Right cardiac atrium (tissue), 5 donors: ENCODE data around the gene EPHB2. TPM values are rescaled to one million over a fixed set of nuclear protein-coding genes. Genes with fewer than 3 reads are reported as not detected.
A peak's percentile ranks its signal among the peaks of the same experiment; 100 is the strongest.

Experiments
- ATAC-seq, 2 donors: fragments of 200-7000 bp; cut with Tn5 transposase; one replicate each; pipeline versions ENCODE4 v1.8.0 to v1.9.1; 2020; ENCODE audit warnings: moderate library complexity in 2 of 2, mild to moderate bottlenecking in 1 of 2
- DNase-seq, 3 donors: peaks; one replicate each; pipeline ENCODE4 v3.0.0-alpha.2; 2020
- H3K27ac ChIP-seq: one replicate; pipeline ENCODE4 v1.5.1; 2013; ENCODE audit warnings: mild to moderate bottlenecking, low read length, control low read depth, moderate library complexity
- H3K27me3 ChIP-seq: one replicate; pipeline ENCODE4 v1.6.1; 2013; ENCODE audit not compliant: control insufficient read depth, insufficient read depth
- H3K4me1 ChIP-seq: one replicate; pipeline ENCODE4 v1.6.1; 2013; ENCODE audit warnings: low read length; ENCODE audit not compliant: control insufficient read depth, insufficient read depth
- H3K4me3 ChIP-seq: one replicate; pipeline ENCODE4 v1.5.1; 2013; ENCODE audit warnings: low read length, control low read depth
- H3K9me3 ChIP-seq: one replicate; pipeline ENCODE4 v1.6.1; 2013; ENCODE audit warnings: low read length; ENCODE audit not compliant: control insufficient read depth
- WGBS: extraction: QIAGEN DNeasy Blood & Tissue Kit; methylation state at CpG from one replicate; pipeline ENCODE4 v1.1.7; 2013; 5-methylcytosine and 5-hydroxymethylcytosine counted together
- intact Hi-C, 4 donors: fragments of 100-400 bp; cut with DNase I; formaldehyde crosslinking; loops; one replicate each; pipeline versions ENCODE4 v1.11.0 to v1.14.0; 2022 to 2023
- polyA plus RNA-seq: library from polyadenylated mRNA; stranded (reverse); fragments of 200-250 nt; gene quantifications from one replicate; pipeline ENCODE4 v1.2.3, GENCODE V29; 2013
- total RNA-seq, 4 donors: library from RNA; stranded (reverse); fragmentation: NEBNext Ultra II Directional; extraction: Animal tissue kit (Norgen Biotek cat#: 25700); gene quantifications; one replicate each; pipeline ENCODE4 v1.2.1, GENCODE V29; 2021
- donor health status: healthy with polysubstance abuse.
- donor health status: DM: no; HTN: yes; CAD: no.
- donor health status: DM: no; HTN: no; CAD: no.
- donor health status: DM: no; HTN: yes; CAD: no; lungs with severe emphysema.
- donor health status: DM: yes; HTN: yes; CAD: no.

Gene EPHB2
- total and polyA plus RNA-seq, 5 donors, result 1.2 to 7.7 (median 3.5) TPM

GRCh38 chr1:22752339-22752738, 41.7 kb downstream of the EPHB2 start:
- Histone ChIP-seq H3K4me1 (peaks cover 2% of the 10 kb centered on the region), H3K27ac (no peak overlapping the region), H3K4me3 (no peak overlapping the region), H3K9me3 (no peaks in the 10 kb centered on the region), H3K27me3 (no peaks in the 10 kb centered on the region)
- intact Hi-C loops, result no loop called here
- DNase-seq, result no peak
- no peak for ATAC-seq
- 93% methylated on average over 1 of the region's 1 CpG for WGBS

GRCh38 chr1:22753481-22753971, 42.9 kb downstream of the EPHB2 start:
- Histone ChIP-seq H3K4me3 (no peak overlapping the region), H3K27me3 (no peaks in the 10 kb centered on the region), H3K4me1 (peaks cover 2% of the 10 kb centered on the region), H3K9me3 (no peaks in the 10 kb centered on the region), H3K27ac (no peak overlapping the region)
- ATAC-seq, result peak in 1 of 2 donors; percentile 12
- DNase-seq, result peak in 2 of 3 donors; percentile 69 to 75
- intact Hi-C loops, result no loop called here
- 56% methylated on average over 12 of the region's 12 CpGs for WGBS

GRCh38 chr1:22754106-22754768, 43.6 kb downstream of the EPHB2 start:
- Histone ChIP-seq H3K9me3 (no peaks in the 10 kb centered on the region), H3K4me3 (no peak overlapping the region), H3K4me1 (peaks cover 2% of the 10 kb centered on the region), H3K27ac (no peak overlapping the region), H3K27me3 (no peaks in the 10 kb centered on the region)
- intact Hi-C loops, result no loop called here
- DNase-seq, result no peak
- no peak for ATAC-seq
- 78% methylated on average over 10 of the region's 10 CpGs for WGBS

GRCh38 chr1:22754824-22755223, 44.2 kb downstream of the EPHB2 start:
- DNase-seq (no peak), ATAC-seq (no peak)
- Histone ChIP-seq H3K27ac (no peak overlapping the region), H3K4me1 (peaks cover 2% of the 10 kb centered on the region), H3K9me3 (no peaks in the 10 kb centered on the region), H3K4me3 (no peak overlapping the region), H3K27me3 (no peaks in the 10 kb centered on the region)
- intact Hi-C loops, result no loop called here
- 75% methylated on average over 7 of the region's 7 CpGs for WGBS

GRCh38 chr1:22755641-22756040, 45.0 kb downstream of the EPHB2 start:
- no peaks in the 10 kb centered on the region for H3K9me3 ChIP-seq
- H3K27ac ChIP-seq, result no peak overlapping the region
- no peak overlapping the region for H3K4me3 ChIP-seq
- H3K4me1 ChIP-seq, result peaks cover 2% of the 10 kb centered on the region
- intact Hi-C loops, result no loop called here
- WGBS, result 69% methylated on average over 5 of the region's 5 CpGs
- no peak for ATAC-seq
- H3K27me3 ChIP-seq, result no peaks in the 10 kb centered on the region
- DNase-seq, result no peak

- no peaks in the 10 kb centered on the region for H3K9me3 ChIP-seq
- no peak overlapping the region for H3K4me3 ChIP-seq
- 46% methylated on average over 25 of the region's 25 CpGs for WGBS
- no peak overlapping the region for H3K27ac ChIP-seq
- DNase-seq (no peak), ATAC-seq (peak in 1 of 2 donors; percentile 12)
- no peaks in the 10 kb centered on the region for H3K27me3 ChIP-seq
- intact Hi-C loops, result no loop called here
- no peaks in the 10 kb centered on the region for H3K4me1 ChIP-seq
These were observed 45.6 kb downstream of the EPHB2 start for GRCh38 chr1:22756125-22756735.

- Histone ChIP-seq H3K9me3 (no peaks in the 10 kb centered on the region), H3K27me3 (no peaks in the 10 kb centered on the region), H3K4me3 (no peak overlapping the region), H3K4me1 (no peaks in the 10 kb centered on the region), H3K27ac (no peak overlapping the region)
- DNase-seq (no peak), ATAC-seq (no peak)
- intact Hi-C loops, result no loop called here
- WGBS, result 69% methylated on average over 4 of the region's 4 CpGs
These were observed 49.8 kb downstream of the EPHB2 start for GRCh38 chr1:22760455-22760854.

GRCh38 chr1:22761101-22761500, 50.5 kb downstream of the EPHB2 start:
- ATAC-seq (no peak), DNase-seq (no peak)
- H3K4me1 ChIP-seq, result no peaks in the 10 kb centered on the region
- WGBS, result 82% methylated on average over 6 of the region's 6 CpGs
- no peak overlapping the region for H3K27ac ChIP-seq
- intact Hi-C loops, result no loop called here
- H3K9me3 ChIP-seq, result no peaks in the 10 kb centered on the region
- no peaks in the 10 kb centered on the region for H3K27me3 ChIP-seq
- H3K4me3 ChIP-seq, result no peak overlapping the region

- ATAC-seq, result no peak
- DNase-seq, result no peak
- WGBS, result 57% methylated on average over 13 of the region's 13 CpGs
- Histone ChIP-seq H3K4me1 (no peaks in the 10 kb centered on the region), H3K27me3 (no peaks in the 10 kb centered on the region), H3K9me3 (no peaks in the 10 kb centered on the region), H3K27ac (no peak overlapping the region), H3K4me3 (no peak overlapping the region)
- intact Hi-C loops, result no loop called here
These were observed 51.2 kb downstream of the EPHB2 start for GRCh38 chr1:22761821-22762220.

- H3K9me3 ChIP-seq, result no peaks in the 10 kb centered on the region
- no peak overlapping the region for H3K27ac ChIP-seq
- DNase-seq (no peak), ATAC-seq (no peak)
- H3K4me1 ChIP-seq, result no peaks in the 10 kb centered on the region
- intact Hi-C loops, result no loop called here
- H3K27me3 ChIP-seq, result no peaks in the 10 kb centered on the region
- no peak overlapping the region for H3K4me3 ChIP-seq
- 77% methylated on average over 11 of the region's 11 CpGs for WGBS
These were observed 53.0 kb downstream of the EPHB2 start for GRCh38 chr1:22763487-22764200.

GRCh38 chr1:22767852-22768251, 57.2 kb downstream of the EPHB2 start:
- WGBS, result 86% methylated on average over 9 of the region's 9 CpGs

More at GRCh38 chr1:22767852-22768251, 57.2 kb downstream of the EPHB2 start:
- Histone ChIP-seq H3K4me3 (no peak overlapping the region), H3K27me3 (no peaks in the 10 kb centered on the region), H3K4me1 (no peaks in the 10 kb centered on the region), H3K9me3 (no peaks in the 10 kb centered on the region), H3K27ac (no peak overlapping the region)
- DNase-seq, result no peak
- ATAC-seq, result no peak
- intact Hi-C loops, result no loop called here
